ENCODE data around the gene DCAF6.

The DCAF6 gene

GRCh38 chr1:167977245-167977644 lies 40.8 kb downstream of the DCAF6 start:
- TF ChIP-seq POLR2AphosphoS5 (IDR thresholded peaks at IDR 0.05; ENCODE audit: low read depth, low read length) (no peak), REST (IDR thresholded peaks at IDR 0.05; ENCODE audit: insufficient read depth in 1 of 2, low read depth in 2 of 2, low read length in 2 of 2) (no peak), TAF1 (IDR thresholded peaks at IDR 0.05; ENCODE audit: borderline replicate concordance, insufficient read depth, low read length) (no peak), SIN3A (IDR thresholded peaks at IDR 0.05; ENCODE audit: borderline replicate concordance, insufficient read depth, low read length) (no peak), FOXP2 (optimal IDR thresholded peaks at IDR 0.05; ENCODE audit: borderline replicate concordance, extremely low read depth, extremely low read length, insufficient read depth) (no peak)

GRCh38 chr1:167981933-167982332 lies 45.5 kb downstream of the DCAF6 start:
- no peak for TF ChIP-seq FOXP2 (optimal IDR thresholded peaks at IDR 0.05; ENCODE audit: borderline replicate concordance, extremely low read depth, extremely low read length, insufficient read depth)
- TF ChIP-seq POLR2AphosphoS5 (IDR thresholded peaks at IDR 0.05; ENCODE audit: low read depth, low read length): no peak
- no peak for TF ChIP-seq TAF1 (IDR thresholded peaks at IDR 0.05; ENCODE audit: borderline replicate concordance, insufficient read depth, low read length)
- no peak for TF ChIP-seq SIN3A (IDR thresholded peaks at IDR 0.05; ENCODE audit: borderline replicate concordance, insufficient read depth, low read length)
- no peak for TF ChIP-seq REST (IDR thresholded peaks at IDR 0.05; ENCODE audit: insufficient read depth in 1 of 2, low read depth in 2 of 2, low read length in 2 of 2)

GRCh38 chr1:167983797-167984420 lies 47.4 kb downstream of the DCAF6 start:
- no peak for TF ChIP-seq FOXP2 (optimal IDR thresholded peaks at IDR 0.05; ENCODE audit: borderline replicate concordance, extremely low read depth, extremely low read length, insufficient read depth)

- TF ChIP-seq FOXP2 (optimal IDR thresholded peaks at IDR 0.05; ENCODE audit: borderline replicate concordance, extremely low read depth, extremely low read length, insufficient read depth) (no peak), SIN3A (IDR thresholded peaks at IDR 0.05; ENCODE audit: borderline replicate concordance, insufficient read depth, low read length) (no peak), POLR2AphosphoS5 (IDR thresholded peaks at IDR 0.05; ENCODE audit: low read depth, low read length) (no peak), TAF1 (IDR thresholded peaks at IDR 0.05; ENCODE audit: borderline replicate concordance, insufficient read depth, low read length) (no peak), REST (IDR thresholded peaks at IDR 0.05; ENCODE audit: insufficient read depth in 1 of 2, low read depth in 2 of 2, low read length in 2 of 2) (no peak)
Observed at GRCh38 chr1:167984886-167985489, 48.5 kb downstream of the DCAF6 start.

GRCh38 chr1:167987174-167987573 lies 50.7 kb downstream of the DCAF6 start:
- no peak for TF ChIP-seq TAF1 (IDR thresholded peaks at IDR 0.05; ENCODE audit: borderline replicate concordance, insufficient read depth, low read length)

- no peak for TF ChIP-seq SIN3A (IDR thresholded peaks at IDR 0.05; ENCODE audit: borderline replicate concordance, insufficient read depth, low read length)
- no peak for TF ChIP-seq FOXP2 (optimal IDR thresholded peaks at IDR 0.05; ENCODE audit: borderline replicate concordance, extremely low read depth, extremely low read length, insufficient read depth)
- TF ChIP-seq REST (IDR thresholded peaks at IDR 0.05; ENCODE audit: insufficient read depth in 1 of 2, low read depth in 2 of 2, low read length in 2 of 2): no peak
- TF ChIP-seq TAF1 (IDR thresholded peaks at IDR 0.05; ENCODE audit: borderline replicate concordance, insufficient read depth, low read length): no peak
- TF ChIP-seq POLR2AphosphoS5 (IDR thresholded peaks at IDR 0.05; ENCODE audit: low read depth, low read length): no peak
Observed at GRCh38 chr1:167991546-167991945, 55.1 kb downstream of the DCAF6 start.

All from PFSK-1 (cell line).